ENCODE measurements around the gene GSTM4. TPM values are rescaled to one million over a fixed set of nuclear protein-coding genes. Genes with fewer than 3 reads are reported as not detected.

Gene GSTM4
- total and polyA plus RNA-seq, 9 of the 15 experiments (the other 6 are each of a cell fraction or from before 2014, with no cell fraction given), result 18.8 to 53.4 (median 38.8) TPM

DNA sequence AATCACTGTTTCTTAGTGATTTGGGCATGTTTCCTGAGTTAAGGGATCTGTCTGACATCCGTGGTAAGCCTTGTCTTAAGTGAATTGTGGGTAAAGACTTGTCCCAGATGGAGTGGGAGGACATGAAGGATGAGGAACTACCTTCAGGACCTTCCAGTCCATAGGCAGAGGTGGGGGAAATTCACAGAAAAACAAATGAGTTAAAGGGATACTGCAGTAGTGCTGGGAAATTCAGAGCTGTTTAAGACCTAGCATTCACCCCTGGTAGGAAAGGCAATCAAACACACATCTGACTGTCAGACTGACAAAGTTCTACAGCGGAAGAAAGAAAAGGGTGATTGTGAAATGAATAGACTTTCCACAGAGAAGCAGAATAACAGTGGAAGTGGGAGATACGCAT, 39.5 kb upstream of the GSTM4 start:
- no peak for DNase-seq (ENCODE audit: extremely low read depth in 1 of 4, low spot score in 3 of 4)
- no peaks in the 10 kb centered on the region for H4K20me1 ChIP-seq (replicated peaks; ENCODE audit: control insufficient read depth, insufficient read depth, low read length)
- H3K27ac ChIP-seq (ENCODE audit: extremely low read depth, low read depth, low read length), result peak overlapping the region; percentile 1; the same call in 1 of the 3 replicates
- no peaks in the 10 kb centered on the region for H3K36me3 ChIP-seq (ENCODE audit: control insufficient read depth, insufficient read depth, low read length)
- H3K9me1 ChIP-seq (ENCODE audit: control insufficient read depth, insufficient read depth, low read length), result no peaks in the 10 kb centered on the region
- H3K27me3 ChIP-seq (ENCODE audit: control insufficient read depth in 2 of 2, insufficient read depth in 2 of 2, low read length in 2 of 2), result peaks cover 15 to 17% of the 10 kb centered on the region in 2 experiments; a peak in 4 of 5 replicates
- H2AFZ ChIP-seq (ENCODE audit: low read depth, low read length), result peak overlapping the region; percentile 20; the same call in 1 of the 2 replicates
- no peak for ATAC-seq
- intact Hi-C loops (cut with micrococcal nuclease), result loop anchor here (5.0 kb wide), 1 partner anchor 69 kb away; the partner anchor contains the start of gene GNAI3
- ChIA-PET POLR2A (interaction anchor here (1.0 to 2.0 kb wide), 7 partner anchors 11 to 333 kb away, joined by 3 to 13 read pairs (median 4); partner anchors contain the start of gene GNAI3), CTCF (ENCODE audit: low intra/inter-chr PET ratio) (no interaction called here)
- 31% methylated on average over 3 of the region's 3 CpGs for WGBS (ENCODE audit: insufficient coverage, low coverage, missing lambda C conversion rate)
- in situ Hi-C loops (cut with MboI), result no loop called here
- H3K4me3 ChIP-seq, result no peak overlapping the region
- peaks cover 13 to 19% of the 10 kb centered on the region in 2 experiments for H3K4me1 ChIP-seq (replicated peaks in 1 of 2; ENCODE audit: control insufficient read depth in 2 of 2, insufficient read depth in 2 of 2, low read length in 2 of 2)
- FAIRE-seq, result no peak
- peaks cover 25% of the 10 kb centered on the region for H3K79me2 ChIP-seq (ENCODE audit: control insufficient read depth, insufficient read depth, low read length)
- no peaks in the 10 kb centered on the region for H3K9me3 ChIP-seq (replicated peaks; ENCODE audit: control insufficient read depth, insufficient read depth, low read depth, low read length)
- no peak overlapping the region for H3K9ac ChIP-seq (ENCODE audit: insufficient read depth in 1 of 2, low read depth in 2 of 2, low read length in 2 of 2)
- no peak overlapping the region for H3K4me2 ChIP-seq (ENCODE audit: insufficient read depth, low read length)
- 0 out of 2 replicates have a peak, but pooled peaks have one; percentile 6 for TF ChIP-seq GABPA (tag; conservative IDR thresholded peaks at IDR 0.05; ENCODE audit: low read depth)
- no peak for TF ChIP-seq NFYB (IDR thresholded peaks at IDR 0.05; ENCODE audit: extremely low read depth, insufficient read length)
- TF ChIP-seq SP1 (CRISPR knock-in tag; IDR thresholded peaks at IDR 0.05), result no peak
- TF ChIP-seq NBN (IDR thresholded peaks at IDR 0.05; ENCODE audit: low read depth), result no peak
- TF ChIP-seq, protein P1, sequence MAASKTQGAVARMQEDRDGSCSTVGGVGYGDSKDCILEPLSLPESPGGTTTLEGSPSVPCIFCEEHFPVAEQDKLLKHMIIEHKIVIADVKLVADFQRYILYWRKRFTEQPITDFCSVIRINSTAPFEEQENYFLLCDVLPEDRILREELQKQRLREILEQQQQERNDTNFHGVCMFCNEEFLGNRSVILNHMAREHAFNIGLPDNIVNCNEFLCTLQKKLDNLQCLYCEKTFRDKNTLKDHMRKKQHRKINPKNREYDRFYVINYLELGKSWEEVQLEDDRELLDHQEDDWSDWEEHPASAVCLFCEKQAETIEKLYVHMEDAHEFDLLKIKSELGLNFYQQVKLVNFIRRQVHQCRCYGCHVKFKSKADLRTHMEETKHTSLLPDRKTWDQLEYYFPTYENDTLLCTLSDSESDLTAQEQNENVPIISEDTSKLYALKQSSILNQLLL (CRISPR knock-in tag; IDR thresholded peaks at IDR 0.05; ENCODE audit: borderline replicate concordance), result no peak
- no peak for TF ChIP-seq ETS2 (tag; IDR thresholded peaks at IDR 0.05; ENCODE audit: borderline replicate concordance, poor library complexity, severe bottlenecking)
- BruUV-seq (replicated peaks), result no TSS peak

Measured in K562 (cell line).